Measurements from ENCODE around the gene DMRTB1.

DMRTB1 gene

GRCh38 chr1:53511323-53511932 is 52.2 kb downstream of the DMRTB1 start:
- DNase-seq, result no peak

- DNase-seq, result no peak
These were observed 53.0 kb downstream of the DMRTB1 start for GRCh38 chr1:53511933-53512806.

- DNase-seq, result no peak
These were observed 53.9 kb downstream of the DMRTB1 start for GRCh38 chr1:53512807-53513755.

- DNase-seq, result no peak
These were observed 54.6 kb downstream of the DMRTB1 start for GRCh38 chr1:53513846-53514245.

GRCh38 chr1:53514436-53514835 is 55.2 kb downstream of the DMRTB1 start:
- DNase-seq, result no peak

- DNase-seq, result no peak
These were observed 57.0 kb downstream of the DMRTB1 start for GRCh38 chr1:53516181-53516580.

Measured in kidney glomerular epithelial cell (primary cell).